Neural cell (in vitro differentiated cells): ENCODE data around the gene ONECUT2.

Experiments used
- EP300 ChIP-seq: fragments of 450-650 bp; conservative IDR thresholded peaks from 2 replicates; pipeline ENCODE4 v1.6.1; 2014; ENCODE audit warnings: antibody characterized with exemption, mild to moderate bottlenecking, moderate library complexity; ENCODE audit not compliant: poor library complexity, severe bottlenecking
- POLR2AphosphoS5 ChIP-seq: IDR thresholded peaks from 2 replicates; pipeline ENCODE4 v1.6.1; 2012
- REST ChIP-seq: IDR thresholded peaks from 2 replicates; pipeline ENCODE4 v1.6.1; 2012; ENCODE audit warnings: borderline replicate concordance
- TF ChIP-seq, protein P1 (sequence below): fragments of 450-650 bp; IDR thresholded peaks from 2 replicates; pipeline ENCODE4 v1.5.1; 2014; ENCODE audit warnings: antibody characterized with exemption, mild to moderate bottlenecking, moderate library complexity; ENCODE audit not compliant: poor library complexity, severe bottlenecking

DNA sequence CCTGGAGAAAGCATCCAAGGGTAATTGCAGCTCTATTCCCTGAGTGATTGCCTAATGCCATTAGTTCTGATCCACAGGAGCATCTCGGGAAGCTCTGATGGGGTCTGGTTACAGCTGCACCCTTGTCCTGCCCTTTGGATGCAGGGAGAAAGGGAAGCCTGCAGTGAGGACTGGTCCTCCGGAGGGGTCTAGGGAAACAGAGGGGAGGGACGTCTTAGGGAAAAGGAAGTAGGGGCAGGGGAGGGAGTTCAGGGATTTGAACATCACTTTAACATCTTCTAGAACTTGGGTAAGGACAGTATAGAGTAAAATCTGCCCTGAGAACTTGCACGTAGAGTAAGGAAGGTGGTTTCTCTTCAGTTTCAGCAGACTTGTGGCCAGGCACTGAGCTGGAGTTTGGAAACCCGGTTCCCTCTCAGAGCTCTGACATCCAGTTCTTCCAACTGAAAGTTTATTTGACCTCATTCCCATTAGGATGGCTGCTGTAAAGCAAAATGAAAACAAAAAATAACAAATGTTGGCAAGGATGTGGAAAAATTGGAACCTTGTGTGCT is 20.5 kb downstream of the ONECUT2 start:
- TF ChIP-seq REST, result no peak
- TF ChIP-seq POLR2AphosphoS5, result no peak
- TF ChIP-seq, protein P1, sequence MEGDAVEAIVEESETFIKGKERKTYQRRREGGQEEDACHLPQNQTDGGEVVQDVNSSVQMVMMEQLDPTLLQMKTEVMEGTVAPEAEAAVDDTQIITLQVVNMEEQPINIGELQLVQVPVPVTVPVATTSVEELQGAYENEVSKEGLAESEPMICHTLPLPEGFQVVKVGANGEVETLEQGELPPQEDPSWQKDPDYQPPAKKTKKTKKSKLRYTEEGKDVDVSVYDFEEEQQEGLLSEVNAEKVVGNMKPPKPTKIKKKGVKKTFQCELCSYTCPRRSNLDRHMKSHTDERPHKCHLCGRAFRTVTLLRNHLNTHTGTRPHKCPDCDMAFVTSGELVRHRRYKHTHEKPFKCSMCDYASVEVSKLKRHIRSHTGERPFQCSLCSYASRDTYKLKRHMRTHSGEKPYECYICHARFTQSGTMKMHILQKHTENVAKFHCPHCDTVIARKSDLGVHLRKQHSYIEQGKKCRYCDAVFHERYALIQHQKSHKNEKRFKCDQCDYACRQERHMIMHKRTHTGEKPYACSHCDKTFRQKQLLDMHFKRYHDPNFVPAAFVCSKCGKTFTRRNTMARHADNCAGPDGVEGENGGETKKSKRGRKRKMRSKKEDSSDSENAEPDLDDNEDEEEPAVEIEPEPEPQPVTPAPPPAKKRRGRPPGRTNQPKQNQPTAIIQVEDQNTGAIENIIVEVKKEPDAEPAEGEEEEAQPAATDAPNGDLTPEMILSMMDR, result no peak
- no peak for TF ChIP-seq EP300
